Loucy (cell line): ENCODE measurements around the gene PET100.
A peak's percentile ranks its signal among the peaks of the same experiment; 100 is the strongest.

Source experiments
- H2AFZ ChIP-seq: fragments of 200-600 bp; sonication (generic); 2 replicates; pipeline ENCODE4 v1.6.0; 2016; ENCODE audit warnings: antibody characterized with exemption, mild to moderate bottlenecking, low read length, moderate library complexity
- H3F3A ChIP-seq: fragments of 200-600 bp; 2 replicates; pipeline ENCODE4 v1.6.0; 2016; ENCODE audit warnings: antibody characterized with exemption, low read depth, mild to moderate bottlenecking
- H3K27me3 ChIP-seq: fragments of 200-600 bp; sonication (generic); 2 replicates; pipeline ENCODE4 v1.6.1; 2014; ENCODE audit warnings: low read length, mild to moderate bottlenecking; ENCODE audit not compliant: insufficient read depth, poor library complexity, severe bottlenecking
- H3K36me3 ChIP-seq: fragments of 200-600 bp; sonication (generic); 2 replicates; pipeline ENCODE4 v1.6.1; 2016; ENCODE audit warnings: low read length; ENCODE audit not compliant: insufficient read depth
- H3K4me1 ChIP-seq: fragments of 200-600 bp; sonication (generic); 2 replicates; pipeline ENCODE4 v1.5.1; 2014; ENCODE audit warnings: low read length, mild to moderate bottlenecking; ENCODE audit not compliant: insufficient read depth, poor library complexity, severe bottlenecking
- H3K4me2 ChIP-seq: fragments of 200-600 bp; sonication (generic); 2 replicates; pipeline ENCODE4 v1.6.0; 2014; ENCODE audit warnings: antibody characterized with exemption, low read length, low read depth, mild to moderate bottlenecking; ENCODE audit not compliant: poor library complexity, severe bottlenecking
- H3K4me3 ChIP-seq: fragments of 200-600 bp; sonication (generic); 2 replicates; pipeline ENCODE4 v1.5.1; 2014; ENCODE audit warnings: low read length, mild to moderate bottlenecking, mixed read lengths; ENCODE audit not compliant: poor library complexity, severe bottlenecking
- H3K79me2 ChIP-seq: fragments of 200-600 bp; sonication (generic); 2 replicates; pipeline ENCODE4 v1.6.1; 2014; ENCODE audit warnings: low read length; ENCODE audit not compliant: insufficient read depth
- H3K9ac ChIP-seq: fragments of 200-600 bp; sonication (generic); 2 replicates; pipeline ENCODE4 v1.6.0; 2014; ENCODE audit warnings: mild to moderate bottlenecking, low read depth, low read length, moderate library complexity; ENCODE audit not compliant: poor library complexity, severe bottlenecking
- H3K9me2 ChIP-seq: fragments of 200-600 bp; sonication (generic); replicated peaks from 2 replicates; pipeline ENCODE4 v1.6.1; 2016; ENCODE audit warnings: low read depth, low read length, mixed read lengths
- H3K9me3 ChIP-seq: fragments of 200-600 bp; sonication (generic); 2 replicates; pipeline ENCODE4 v1.6.1; 2014; ENCODE audit warnings: mild to moderate bottlenecking, antibody characterized with exemption, low read length, low read depth; ENCODE audit not compliant: insufficient read depth
- H4K20me1 ChIP-seq: fragments of 200-600 bp; sonication (generic); 2 replicates; pipeline ENCODE4 v1.6.0; 2014; ENCODE audit warnings: antibody characterized with exemption, low read length, mild to moderate bottlenecking; ENCODE audit not compliant: insufficient read depth, poor library complexity, severe bottlenecking
- EZH2phosphoT487 ChIP-seq: fragments of 200-600 bp; IDR thresholded peaks from 2 replicates; pipeline ENCODE4 v1.6.1; 2018; ENCODE audit warnings: antibody characterized with exemption, mild to moderate bottlenecking, moderate library complexity, borderline replicate concordance
- TF ChIP-seq, protein P1 (sequence below): fragments of 200-600 bp; sonication (generic); conservative IDR thresholded peaks from 2 replicates; pipeline ENCODE4 v1.5.1; 2014; ENCODE audit warnings: mild to moderate bottlenecking, antibody characterized with exemption, low read length

The PET100 gene

DNA sequence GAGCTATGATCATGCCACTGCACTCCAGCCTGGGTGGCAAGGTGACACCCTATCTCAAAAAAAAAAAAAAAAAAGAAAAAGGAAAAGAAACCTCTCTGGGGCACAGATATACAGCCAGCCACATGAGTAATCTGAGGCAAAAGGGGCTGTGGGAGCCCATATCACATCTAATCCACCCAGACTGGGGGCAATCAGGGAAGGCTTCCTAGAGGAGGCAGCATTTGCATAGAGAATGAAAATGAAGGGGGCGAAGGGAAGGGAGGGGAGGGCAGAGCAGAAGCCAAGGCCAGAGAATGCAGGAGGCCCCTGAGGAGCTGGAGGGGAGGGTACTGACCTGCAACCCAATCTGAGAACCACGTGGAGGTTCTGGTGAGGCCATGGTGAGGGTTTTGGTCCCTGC lies 20.6 kb downstream of the PET100 start:
- no peak overlapping the region for H3K4me2 ChIP-seq
- H3K9me3 ChIP-seq = no peaks in the 10 kb centered on the region
- no peaks in the 10 kb centered on the region for H3K9me2 ChIP-seq
- TF ChIP-seq, protein P1, sequence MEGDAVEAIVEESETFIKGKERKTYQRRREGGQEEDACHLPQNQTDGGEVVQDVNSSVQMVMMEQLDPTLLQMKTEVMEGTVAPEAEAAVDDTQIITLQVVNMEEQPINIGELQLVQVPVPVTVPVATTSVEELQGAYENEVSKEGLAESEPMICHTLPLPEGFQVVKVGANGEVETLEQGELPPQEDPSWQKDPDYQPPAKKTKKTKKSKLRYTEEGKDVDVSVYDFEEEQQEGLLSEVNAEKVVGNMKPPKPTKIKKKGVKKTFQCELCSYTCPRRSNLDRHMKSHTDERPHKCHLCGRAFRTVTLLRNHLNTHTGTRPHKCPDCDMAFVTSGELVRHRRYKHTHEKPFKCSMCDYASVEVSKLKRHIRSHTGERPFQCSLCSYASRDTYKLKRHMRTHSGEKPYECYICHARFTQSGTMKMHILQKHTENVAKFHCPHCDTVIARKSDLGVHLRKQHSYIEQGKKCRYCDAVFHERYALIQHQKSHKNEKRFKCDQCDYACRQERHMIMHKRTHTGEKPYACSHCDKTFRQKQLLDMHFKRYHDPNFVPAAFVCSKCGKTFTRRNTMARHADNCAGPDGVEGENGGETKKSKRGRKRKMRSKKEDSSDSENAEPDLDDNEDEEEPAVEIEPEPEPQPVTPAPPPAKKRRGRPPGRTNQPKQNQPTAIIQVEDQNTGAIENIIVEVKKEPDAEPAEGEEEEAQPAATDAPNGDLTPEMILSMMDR = no peak
- no peak for TF ChIP-seq EZH2phosphoT487
- H3K9ac ChIP-seq = no peak overlapping the region
- H4K20me1 ChIP-seq = no peaks in the 10 kb centered on the region
- H3K79me2 ChIP-seq = no peaks in the 10 kb centered on the region
- no peaks in the 10 kb centered on the region for H3K27me3 ChIP-seq
- peaks cover 4% of the 10 kb centered on the region for H3K4me1 ChIP-seq
- H3K36me3 ChIP-seq = no peaks in the 10 kb centered on the region
- no peak overlapping the region for H3K4me3 ChIP-seq
- no peaks in the 10 kb centered on the region for H3F3A ChIP-seq
- no peak overlapping the region for H2AFZ ChIP-seq

DNA sequence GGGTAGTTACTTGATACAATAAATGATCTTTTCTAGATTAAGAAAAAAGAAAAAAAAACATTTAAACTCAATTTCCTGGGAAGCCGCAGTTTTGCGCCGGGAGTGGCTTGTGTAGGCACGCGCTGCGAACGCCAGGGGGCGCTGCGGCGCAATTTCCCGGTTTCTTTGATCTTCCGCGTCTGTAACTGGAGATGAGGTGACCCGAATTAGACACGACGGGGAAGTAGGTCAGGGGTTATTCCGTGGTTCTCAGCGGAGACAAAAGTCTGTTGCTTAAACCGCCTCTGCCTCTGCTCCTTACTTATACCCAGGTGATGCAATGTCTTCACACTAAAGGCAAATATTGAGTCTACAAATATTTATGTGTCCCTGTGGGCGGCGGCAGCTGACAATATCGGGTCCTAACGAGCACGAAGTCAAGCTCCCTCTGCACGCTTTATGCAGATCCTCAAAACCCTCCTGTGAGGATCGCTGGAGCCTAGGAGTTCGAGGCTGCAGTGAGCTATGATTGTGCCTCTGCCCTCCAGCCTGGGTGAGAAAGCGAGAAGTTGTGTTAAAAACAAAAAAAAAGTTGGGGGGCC lies 22.6 kb downstream of the PET100 start:
- Histone ChIP-seq H3K4me2 (peak overlapping the region; percentile 65), H3K79me2 (no peaks in the 10 kb centered on the region), H3K9me2 (no peaks in the 10 kb centered on the region), H3F3A (no peaks in the 10 kb centered on the region), H3K36me3 (no peaks in the 10 kb centered on the region), H3K27me3 (no peaks in the 10 kb centered on the region), H2AFZ (peak overlapping the region; percentile 89), H3K4me3 (peak overlapping the region; percentile 58), H3K9me3 (no peaks in the 10 kb centered on the region), H3K9ac (peak overlapping the region; percentile 56), H3K4me1 (peaks cover 4% of the 10 kb centered on the region), H4K20me1 (no peaks in the 10 kb centered on the region)
- TF ChIP-seq, protein P1 = peak; percentile 96
- no peak for TF ChIP-seq EZH2phosphoT487

DNA sequence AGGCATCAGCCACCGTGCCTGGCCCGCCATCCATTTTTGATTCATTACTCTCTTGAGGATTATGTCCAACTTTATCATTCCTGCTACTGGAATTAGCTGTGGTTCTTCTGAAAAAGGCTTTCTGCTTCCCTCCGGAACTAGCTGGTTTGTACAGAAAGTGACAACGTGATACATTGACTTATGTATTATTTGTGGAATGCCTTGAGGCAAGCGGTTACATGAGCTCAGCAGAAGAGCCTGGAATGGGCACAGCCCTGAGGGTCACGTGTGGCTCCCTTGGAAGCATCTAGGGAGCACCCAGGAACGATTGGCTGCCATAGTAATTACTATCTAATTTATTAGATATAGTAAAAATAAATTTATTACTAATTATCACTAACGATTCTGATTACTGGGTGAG lies 24.8 kb downstream of the PET100 start:
- no peak overlapping the region for H3K4me2 ChIP-seq
- H3K36me3 ChIP-seq = no peaks in the 10 kb centered on the region
- no peaks in the 10 kb centered on the region for H3K9me3 ChIP-seq
- H3F3A ChIP-seq = no peaks in the 10 kb centered on the region
- no peaks in the 10 kb centered on the region for H3K9me2 ChIP-seq
- H3K4me1 ChIP-seq = peaks cover 4% of the 10 kb centered on the region
- no peaks in the 10 kb centered on the region for H3K79me2 ChIP-seq
- H3K4me3 ChIP-seq = no peak overlapping the region
- no peaks in the 10 kb centered on the region for H3K27me3 ChIP-seq
- no peak overlapping the region for H3K9ac ChIP-seq
- TF ChIP-seq, protein P1 = no peak
- TF ChIP-seq EZH2phosphoT487 = no peak
- no peaks in the 10 kb centered on the region for H4K20me1 ChIP-seq
- no peak overlapping the region for H2AFZ ChIP-seq
